ENCODE measurements around the gene KIF27. TPM values are rescaled to one million over a fixed set of nuclear protein-coding genes. Genes with fewer than 3 reads are reported as not detected.

The KIF27 gene, protein sequence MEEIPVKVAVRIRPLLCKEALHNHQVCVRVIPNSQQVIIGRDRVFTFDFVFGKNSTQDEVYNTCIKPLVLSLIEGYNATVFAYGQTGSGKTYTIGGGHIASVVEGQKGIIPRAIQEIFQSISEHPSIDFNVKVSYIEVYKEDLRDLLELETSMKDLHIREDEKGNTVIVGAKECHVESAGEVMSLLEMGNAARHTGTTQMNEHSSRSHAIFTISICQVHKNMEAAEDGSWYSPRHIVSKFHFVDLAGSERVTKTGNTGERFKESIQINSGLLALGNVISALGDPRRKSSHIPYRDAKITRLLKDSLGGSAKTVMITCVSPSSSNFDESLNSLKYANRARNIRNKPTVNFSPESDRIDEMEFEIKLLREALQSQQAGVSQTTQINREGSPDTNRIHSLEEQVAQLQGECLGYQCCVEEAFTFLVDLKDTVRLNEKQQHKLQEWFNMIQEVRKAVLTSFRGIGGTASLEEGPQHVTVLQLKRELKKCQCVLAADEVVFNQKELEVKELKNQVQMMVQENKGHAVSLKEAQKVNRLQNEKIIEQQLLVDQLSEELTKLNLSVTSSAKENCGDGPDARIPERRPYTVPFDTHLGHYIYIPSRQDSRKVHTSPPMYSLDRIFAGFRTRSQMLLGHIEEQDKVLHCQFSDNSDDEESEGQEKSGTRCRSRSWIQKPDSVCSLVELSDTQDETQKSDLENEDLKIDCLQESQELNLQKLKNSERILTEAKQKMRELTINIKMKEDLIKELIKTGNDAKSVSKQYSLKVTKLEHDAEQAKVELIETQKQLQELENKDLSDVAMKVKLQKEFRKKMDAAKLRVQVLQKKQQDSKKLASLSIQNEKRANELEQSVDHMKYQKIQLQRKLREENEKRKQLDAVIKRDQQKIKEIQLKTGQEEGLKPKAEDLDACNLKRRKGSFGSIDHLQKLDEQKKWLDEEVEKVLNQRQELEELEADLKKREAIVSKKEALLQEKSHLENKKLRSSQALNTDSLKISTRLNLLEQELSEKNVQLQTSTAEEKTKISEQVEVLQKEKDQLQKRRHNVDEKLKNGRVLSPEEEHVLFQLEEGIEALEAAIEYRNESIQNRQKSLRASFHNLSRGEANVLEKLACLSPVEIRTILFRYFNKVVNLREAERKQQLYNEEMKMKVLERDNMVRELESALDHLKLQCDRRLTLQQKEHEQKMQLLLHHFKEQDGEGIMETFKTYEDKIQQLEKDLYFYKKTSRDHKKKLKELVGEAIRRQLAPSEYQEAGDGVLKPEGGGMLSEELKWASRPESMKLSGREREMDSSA (N-terminal part only)
- polyA plus RNA-seq (2012; ENCODE audit: missing spikeins), result 2.6 TPM

DNA sequence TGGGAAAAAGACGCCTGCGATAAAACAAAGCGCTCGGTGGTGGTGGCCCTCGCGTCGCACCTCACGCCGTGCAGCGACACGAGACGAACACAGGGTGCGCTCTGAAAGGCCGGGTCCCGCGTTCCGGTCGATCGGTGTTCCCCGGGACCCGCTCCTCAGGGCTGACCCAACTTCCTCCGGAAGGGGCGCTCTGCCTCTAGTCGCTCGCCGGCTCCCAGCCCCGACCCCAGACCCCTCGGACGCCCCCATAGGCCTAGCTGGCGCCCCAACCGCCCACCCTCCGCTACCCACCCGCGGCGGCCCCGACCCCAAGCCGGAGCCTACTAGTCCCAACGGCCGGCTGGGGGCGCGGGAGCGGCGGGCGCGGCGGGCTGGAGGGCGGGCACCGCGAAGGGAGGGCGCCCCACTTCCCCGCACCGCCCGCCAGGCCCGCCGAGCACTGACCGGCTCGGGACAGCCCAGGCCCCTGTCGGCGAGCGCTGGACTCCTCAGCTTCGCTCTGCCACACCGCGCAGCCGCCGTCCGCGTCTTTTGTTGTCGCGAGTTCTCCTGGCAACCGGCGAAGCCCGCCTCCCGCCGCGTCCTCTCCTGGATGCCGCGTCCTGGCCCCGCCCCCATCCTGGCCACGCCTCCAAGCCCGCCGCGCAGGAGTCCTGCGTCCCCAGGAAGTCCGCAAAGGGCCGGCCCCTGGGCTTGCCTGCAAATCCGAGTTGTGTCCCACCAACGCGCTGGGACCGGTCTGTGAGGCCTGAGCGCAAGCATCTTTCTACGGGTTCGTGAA, at the start of gene KIF27:
TSS of gene KIF27 (minus strand) at position 506 of the 781 bp plus-strand sequence. CDS start 5,841 bp downstream, outside the sequence.
- peak; percentile 62; the same call in 1 of the 2 replicates for TF ChIP-seq TAF1 (IDR thresholded peaks at IDR 0.05; ENCODE audit: borderline replicate concordance, low read depth, low read length)
- peak; percentile 88 for TF ChIP-seq POLR2AphosphoS5 (IDR thresholded peaks at IDR 0.05; ENCODE audit: low read depth, low read length)
- peak; percentile 87 for TF ChIP-seq POLR2A (IDR thresholded peaks at IDR 0.05; ENCODE audit: low read depth, low read length)
- FAIRE-seq (peak; percentile 96), DNase-seq (ENCODE audit: insufficient read length) (peak; percentile 85)

- FAIRE-seq (no peak), DNase-seq (ENCODE audit: insufficient read length) (no peak)
- TF ChIP-seq POLR2AphosphoS5 (IDR thresholded peaks at IDR 0.05; ENCODE audit: low read depth, low read length) (no peak), TAF1 (IDR thresholded peaks at IDR 0.05; ENCODE audit: borderline replicate concordance, low read depth, low read length) (no peak), POLR2A (IDR thresholded peaks at IDR 0.05; ENCODE audit: low read depth, low read length) (no peak)
These were observed 48.4 kb upstream of the KIF27 start for GRCh38 chr9:83969602-83970001.

- peak; percentile 56 for TF ChIP-seq POLR2A (IDR thresholded peaks at IDR 0.05; ENCODE audit: low read depth, low read length)
- TF ChIP-seq TAF1 (IDR thresholded peaks at IDR 0.05; ENCODE audit: borderline replicate concordance, low read depth, low read length), result no peak
- peak; percentile 47 for TF ChIP-seq POLR2AphosphoS5 (IDR thresholded peaks at IDR 0.05; ENCODE audit: low read depth, low read length)
- no peak for FAIRE-seq
- no peak for DNase-seq (ENCODE audit: insufficient read length)
These were observed 45.8 kb upstream of the KIF27 start for GRCh38 chr9:83967073-83967472.

GRCh38 chr9:83966209-83966582, 45.0 kb upstream of the KIF27 start:
- TF ChIP-seq POLR2A (IDR thresholded peaks at IDR 0.05; ENCODE audit: low read depth, low read length) (peak; percentile 9; the same call in 1 of the 2 replicates), TAF1 (IDR thresholded peaks at IDR 0.05; ENCODE audit: borderline replicate concordance, low read depth, low read length) (no peak), POLR2AphosphoS5 (IDR thresholded peaks at IDR 0.05; ENCODE audit: low read depth, low read length) (peak; percentile 79; the same call in 1 of the 2 replicates)
- FAIRE-seq (no peak), DNase-seq (ENCODE audit: insufficient read length) (no peak)

- no peak for DNase-seq (ENCODE audit: insufficient read length)
- FAIRE-seq, result no peak
- TF ChIP-seq TAF1 (IDR thresholded peaks at IDR 0.05; ENCODE audit: borderline replicate concordance, low read depth, low read length), result no peak
- TF ChIP-seq POLR2A (IDR thresholded peaks at IDR 0.05; ENCODE audit: low read depth, low read length), result peak; percentile 34; the same call in 1 of the 2 replicates
These were observed 44.3 kb upstream of the KIF27 start for GRCh38 chr9:83965350-83966208.

DNA sequence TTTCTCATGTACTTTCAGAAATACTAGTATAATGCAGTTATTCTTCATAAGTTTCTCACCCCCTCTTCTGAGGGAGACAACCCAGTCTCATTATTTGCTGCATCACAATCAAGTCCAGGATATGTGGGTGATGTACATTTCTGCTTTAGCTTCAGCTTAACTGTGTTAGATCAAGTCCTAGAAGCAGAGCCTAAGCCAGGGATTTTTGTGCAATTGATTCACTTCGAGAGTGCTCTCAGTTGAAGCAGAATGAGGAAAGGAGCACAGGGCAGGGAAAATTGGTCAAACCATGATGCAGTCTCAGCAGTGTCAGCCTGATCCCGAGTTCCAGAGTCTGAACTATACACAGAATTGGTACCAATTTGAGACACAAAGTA, 43.7 kb upstream of the KIF27 start:
- FAIRE-seq (no peak), DNase-seq (ENCODE audit: insufficient read length) (no peak)
- TF ChIP-seq POLR2A (IDR thresholded peaks at IDR 0.05; ENCODE audit: low read depth, low read length) (peak; percentile 69; the same call in 1 of the 2 replicates), TAF1 (IDR thresholded peaks at IDR 0.05; ENCODE audit: borderline replicate concordance, low read depth, low read length) (no peak), POLR2AphosphoS5 (IDR thresholded peaks at IDR 0.05; ENCODE audit: low read depth, low read length) (peak; percentile 90)

- TF ChIP-seq POLR2A (IDR thresholded peaks at IDR 0.05; ENCODE audit: low read depth, low read length) (no peak), POLR2AphosphoS5 (IDR thresholded peaks at IDR 0.05; ENCODE audit: low read depth, low read length) (no peak), TAF1 (IDR thresholded peaks at IDR 0.05; ENCODE audit: borderline replicate concordance, low read depth, low read length) (no peak)
- FAIRE-seq, result no peak
- no peak for DNase-seq (ENCODE audit: insufficient read length)
These were observed 40.9 kb upstream of the KIF27 start for GRCh38 chr9:83962165-83962564.

GRCh38 chr9:83960991-83961390, 39.8 kb upstream of the KIF27 start:
- DNase-seq (ENCODE audit: insufficient read length), result no peak
- TF ChIP-seq POLR2A (IDR thresholded peaks at IDR 0.05; ENCODE audit: low read depth, low read length) (no peak), POLR2AphosphoS5 (IDR thresholded peaks at IDR 0.05; ENCODE audit: low read depth, low read length) (no peak), TAF1 (IDR thresholded peaks at IDR 0.05; ENCODE audit: borderline replicate concordance, low read depth, low read length) (no peak)
- no peak for FAIRE-seq

- FAIRE-seq, result no peak
- DNase-seq (ENCODE audit: insufficient read length), result no peak
- TF ChIP-seq POLR2A (IDR thresholded peaks at IDR 0.05; ENCODE audit: low read depth, low read length), result no peak
- TF ChIP-seq TAF1 (IDR thresholded peaks at IDR 0.05; ENCODE audit: borderline replicate concordance, low read depth, low read length), result no peak
- no peak for TF ChIP-seq POLR2AphosphoS5 (IDR thresholded peaks at IDR 0.05; ENCODE audit: low read depth, low read length)
These were observed 37.8 kb upstream of the KIF27 start for GRCh38 chr9:83959061-83959460.

Data from GM12892 (cell line).